ENCODE measurements around the gene ATP8A2. TPM values are rescaled to one million over a fixed set of nuclear protein-coding genes. Genes with fewer than 3 reads are reported as not detected.

The ATP8A2 gene
- total and polyA plus RNA-seq, 12 donors = under 0.01 to 0.18 (median 0.10) TPM; not detected in 3

DNA sequence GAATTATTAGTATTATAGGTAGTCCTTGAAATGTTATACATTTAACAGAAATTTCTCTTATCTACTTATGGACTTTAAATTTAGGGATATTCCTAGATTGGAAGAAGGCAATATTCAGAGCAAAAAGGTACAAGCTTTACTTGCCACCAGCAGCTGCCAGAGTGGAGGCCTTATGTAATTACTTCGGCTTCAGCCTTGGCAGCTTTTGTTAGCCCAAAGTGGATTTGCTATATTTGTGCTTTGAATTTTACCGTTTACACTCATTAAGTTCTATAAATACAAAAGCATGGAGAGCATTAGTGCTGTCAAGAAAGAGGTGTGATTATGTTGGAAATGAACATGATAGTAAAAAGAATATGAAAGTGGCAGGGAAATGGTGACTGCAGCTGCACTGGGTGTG is 319.9 kb downstream of the ATP8A2 start:
- H3K9me3 ChIP-seq = peaks cover 0 to 6% (median 0%) of the 10 kb centered on the region in 11 donors
- TF ChIP-seq, protein P1, sequence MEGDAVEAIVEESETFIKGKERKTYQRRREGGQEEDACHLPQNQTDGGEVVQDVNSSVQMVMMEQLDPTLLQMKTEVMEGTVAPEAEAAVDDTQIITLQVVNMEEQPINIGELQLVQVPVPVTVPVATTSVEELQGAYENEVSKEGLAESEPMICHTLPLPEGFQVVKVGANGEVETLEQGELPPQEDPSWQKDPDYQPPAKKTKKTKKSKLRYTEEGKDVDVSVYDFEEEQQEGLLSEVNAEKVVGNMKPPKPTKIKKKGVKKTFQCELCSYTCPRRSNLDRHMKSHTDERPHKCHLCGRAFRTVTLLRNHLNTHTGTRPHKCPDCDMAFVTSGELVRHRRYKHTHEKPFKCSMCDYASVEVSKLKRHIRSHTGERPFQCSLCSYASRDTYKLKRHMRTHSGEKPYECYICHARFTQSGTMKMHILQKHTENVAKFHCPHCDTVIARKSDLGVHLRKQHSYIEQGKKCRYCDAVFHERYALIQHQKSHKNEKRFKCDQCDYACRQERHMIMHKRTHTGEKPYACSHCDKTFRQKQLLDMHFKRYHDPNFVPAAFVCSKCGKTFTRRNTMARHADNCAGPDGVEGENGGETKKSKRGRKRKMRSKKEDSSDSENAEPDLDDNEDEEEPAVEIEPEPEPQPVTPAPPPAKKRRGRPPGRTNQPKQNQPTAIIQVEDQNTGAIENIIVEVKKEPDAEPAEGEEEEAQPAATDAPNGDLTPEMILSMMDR (IDR thresholded peaks at IDR 0.05) = no peak
- H3K4me3 ChIP-seq = no peak overlapping the region
- ATAC-seq (no peak), DNase-seq (no peak)
- no peaks in the 10 kb centered on the region for H3K36me3 ChIP-seq
- peaks cover 0 to 9% (median 0%) of the 10 kb centered on the region in 7 donors for H3K27me3 ChIP-seq
- intact Hi-C loops (cut with DNase I) = no loop called here
- H3K27ac ChIP-seq = no peak overlapping the region
- 57 to 59% methylated on average over 2 of the region's 2 CpGs for WGBS, 2 donors
- peaks cover 0 to 17% (median 8%) of the 10 kb centered on the region in 9 donors for H3K4me1 ChIP-seq

DNA sequence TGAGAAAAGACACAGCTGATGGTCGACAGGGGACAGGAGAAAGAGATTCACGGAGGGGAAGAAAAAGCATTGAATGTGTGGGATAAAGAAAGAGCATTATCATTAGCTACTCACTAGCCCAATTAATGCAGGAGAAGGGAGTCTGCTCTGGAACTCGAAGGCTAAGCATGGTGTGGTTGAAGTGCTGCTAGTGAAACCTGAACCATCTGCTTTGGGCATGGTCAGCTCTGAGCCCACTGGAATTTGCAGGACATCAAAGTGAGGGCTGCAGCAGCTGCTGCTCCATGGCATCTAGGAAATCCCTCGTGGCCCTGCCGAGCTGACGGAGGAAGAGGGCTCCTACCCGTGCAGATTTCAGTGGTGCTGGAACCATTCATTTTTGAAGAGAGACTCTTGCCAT is 320.3 kb downstream of the ATP8A2 start:
- Histone ChIP-seq H3K27ac (no peak overlapping the region), H3K4me1 (peaks cover 0 to 13% (median 8%) of the 10 kb centered on the region in 9 donors), H3K9me3 (peaks cover 0 to 8% (median 0%) of the 10 kb centered on the region in 11 donors), H3K27me3 (peaks cover 0 to 9% (median 0%) of the 10 kb centered on the region in 7 donors), H3K4me3 (no peak overlapping the region), H3K36me3 (no peaks in the 10 kb centered on the region)
- DNase-seq (no peak), ATAC-seq (no peak)
- intact Hi-C loops (cut with DNase I) = no loop called here
- TF ChIP-seq, protein P1 (IDR thresholded peaks at IDR 0.05) = no peak
- 30 to 42% methylated on average over 7 of the region's 7 CpGs for WGBS, 2 donors

GRCh38 chr13:25699056-25699455 is 327.3 kb downstream of the ATP8A2 start:
- TF ChIP-seq, protein P1 (IDR thresholded peaks at IDR 0.05) = no peak
- Histone ChIP-seq H3K27me3 (peaks cover 0 to 4% (median 0%) of the 10 kb centered on the region in 7 donors), H3K27ac (no peak overlapping the region), H3K36me3 (no peaks in the 10 kb centered on the region), H3K4me3 (no peak overlapping the region), H3K4me1 (no peaks in the 10 kb centered on the region), H3K9me3 (peaks cover 0 to 8% (median 0%) of the 10 kb centered on the region in 11 donors)
- DNase-seq (no peak), ATAC-seq (no peak)
- WGBS, 2 donors = 77 to 81% methylated on average over 9 of the region's 9 CpGs
- intact Hi-C loops (cut with DNase I) = no loop called here

GRCh38 chr13:25699600-25699999 is 327.8 kb downstream of the ATP8A2 start:
- TF ChIP-seq, protein P1 (IDR thresholded peaks at IDR 0.05) = no peak
- H3K4me1 ChIP-seq = no peaks in the 10 kb centered on the region
- H3K27me3 ChIP-seq = peaks cover 0 to 1% (median 0%) of the 10 kb centered on the region in 7 donors
- H3K36me3 ChIP-seq = no peaks in the 10 kb centered on the region
- DNase-seq (no peak), ATAC-seq (no peak)
- intact Hi-C loops (cut with DNase I) = no loop called here
- H3K27ac ChIP-seq = no peak overlapping the region
- H3K9me3 ChIP-seq = peaks cover 0 to 8% (median 0%) of the 10 kb centered on the region in 11 donors
- no peak overlapping the region for H3K4me3 ChIP-seq
- WGBS, 2 donors = 68 to 75% methylated on average over 2 of the region's 2 CpGs
